Measurements from ENCODE around the gene TMEM255B.

Gene TMEM255B

GRCh38 chr13:113806526-113806925 lies 47.5 kb downstream of the TMEM255B start:
- no peak overlapping the region for H3K4me3 ChIP-seq (ENCODE audit: low read depth, low read length)
- TF ChIP-seq, protein P1, sequence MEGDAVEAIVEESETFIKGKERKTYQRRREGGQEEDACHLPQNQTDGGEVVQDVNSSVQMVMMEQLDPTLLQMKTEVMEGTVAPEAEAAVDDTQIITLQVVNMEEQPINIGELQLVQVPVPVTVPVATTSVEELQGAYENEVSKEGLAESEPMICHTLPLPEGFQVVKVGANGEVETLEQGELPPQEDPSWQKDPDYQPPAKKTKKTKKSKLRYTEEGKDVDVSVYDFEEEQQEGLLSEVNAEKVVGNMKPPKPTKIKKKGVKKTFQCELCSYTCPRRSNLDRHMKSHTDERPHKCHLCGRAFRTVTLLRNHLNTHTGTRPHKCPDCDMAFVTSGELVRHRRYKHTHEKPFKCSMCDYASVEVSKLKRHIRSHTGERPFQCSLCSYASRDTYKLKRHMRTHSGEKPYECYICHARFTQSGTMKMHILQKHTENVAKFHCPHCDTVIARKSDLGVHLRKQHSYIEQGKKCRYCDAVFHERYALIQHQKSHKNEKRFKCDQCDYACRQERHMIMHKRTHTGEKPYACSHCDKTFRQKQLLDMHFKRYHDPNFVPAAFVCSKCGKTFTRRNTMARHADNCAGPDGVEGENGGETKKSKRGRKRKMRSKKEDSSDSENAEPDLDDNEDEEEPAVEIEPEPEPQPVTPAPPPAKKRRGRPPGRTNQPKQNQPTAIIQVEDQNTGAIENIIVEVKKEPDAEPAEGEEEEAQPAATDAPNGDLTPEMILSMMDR (IDR thresholded peaks at IDR 0.05; ENCODE audit: borderline replicate concordance, insufficient read depth, low read depth, low read length): no peak

- no peak overlapping the region for H3K4me3 ChIP-seq (ENCODE audit: low read depth, low read length)
- TF ChIP-seq, protein P1 (IDR thresholded peaks at IDR 0.05; ENCODE audit: borderline replicate concordance, insufficient read depth, low read depth, low read length): no peak
Measured at GRCh38 chr13:113808058-113808834, 49.2 kb downstream of the TMEM255B start.

DNA sequence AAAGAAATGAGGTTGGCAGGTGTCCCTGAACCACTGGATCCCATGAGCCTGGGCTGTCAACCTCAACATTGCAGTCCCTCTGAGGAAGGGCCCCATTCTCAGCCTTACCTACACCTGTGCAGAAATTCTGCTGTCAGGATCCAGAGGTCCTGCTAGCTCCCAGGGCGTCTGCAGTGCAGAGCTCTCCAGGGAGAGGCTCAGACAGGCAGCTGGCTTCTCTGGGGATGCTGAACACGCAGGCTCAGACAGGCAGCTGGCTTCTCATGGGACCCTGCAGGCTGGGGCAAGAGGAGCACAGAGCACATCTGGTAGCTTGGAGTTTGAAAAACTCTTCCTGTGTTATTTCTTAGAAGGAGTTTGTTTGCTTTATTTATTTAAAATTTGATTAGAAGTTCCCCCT lies 50.9 kb downstream of the TMEM255B start:
- H3K4me3 ChIP-seq (ENCODE audit: low read depth, low read length): no peak overlapping the region
- TF ChIP-seq, protein P1 (IDR thresholded peaks at IDR 0.05; ENCODE audit: borderline replicate concordance, insufficient read depth, low read depth, low read length): no peak

DNA sequence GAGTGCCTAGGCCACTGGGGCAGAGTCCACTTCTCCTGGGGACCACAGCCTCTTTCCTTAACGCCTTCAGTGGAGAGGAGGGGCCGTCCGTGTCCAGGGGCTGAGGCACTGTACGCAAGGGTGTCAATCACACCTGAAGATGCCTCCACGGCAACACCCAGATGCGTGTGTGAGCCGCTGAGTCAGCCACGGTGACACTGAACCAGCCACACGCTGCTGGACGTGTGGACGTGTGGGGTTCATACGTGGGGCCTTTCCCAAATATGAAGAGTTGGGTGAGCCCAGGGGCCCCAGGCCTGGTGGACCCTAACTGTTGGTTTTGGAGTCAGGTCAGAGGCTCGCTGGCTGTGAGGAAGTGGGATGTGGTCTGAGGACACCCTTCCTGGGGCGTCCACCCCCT lies 51.6 kb downstream of the TMEM255B start:
- TF ChIP-seq, protein P1 (IDR thresholded peaks at IDR 0.05; ENCODE audit: borderline replicate concordance, insufficient read depth, low read depth, low read length): no peak
- H3K4me3 ChIP-seq (ENCODE audit: low read depth, low read length): no peak overlapping the region

DNA sequence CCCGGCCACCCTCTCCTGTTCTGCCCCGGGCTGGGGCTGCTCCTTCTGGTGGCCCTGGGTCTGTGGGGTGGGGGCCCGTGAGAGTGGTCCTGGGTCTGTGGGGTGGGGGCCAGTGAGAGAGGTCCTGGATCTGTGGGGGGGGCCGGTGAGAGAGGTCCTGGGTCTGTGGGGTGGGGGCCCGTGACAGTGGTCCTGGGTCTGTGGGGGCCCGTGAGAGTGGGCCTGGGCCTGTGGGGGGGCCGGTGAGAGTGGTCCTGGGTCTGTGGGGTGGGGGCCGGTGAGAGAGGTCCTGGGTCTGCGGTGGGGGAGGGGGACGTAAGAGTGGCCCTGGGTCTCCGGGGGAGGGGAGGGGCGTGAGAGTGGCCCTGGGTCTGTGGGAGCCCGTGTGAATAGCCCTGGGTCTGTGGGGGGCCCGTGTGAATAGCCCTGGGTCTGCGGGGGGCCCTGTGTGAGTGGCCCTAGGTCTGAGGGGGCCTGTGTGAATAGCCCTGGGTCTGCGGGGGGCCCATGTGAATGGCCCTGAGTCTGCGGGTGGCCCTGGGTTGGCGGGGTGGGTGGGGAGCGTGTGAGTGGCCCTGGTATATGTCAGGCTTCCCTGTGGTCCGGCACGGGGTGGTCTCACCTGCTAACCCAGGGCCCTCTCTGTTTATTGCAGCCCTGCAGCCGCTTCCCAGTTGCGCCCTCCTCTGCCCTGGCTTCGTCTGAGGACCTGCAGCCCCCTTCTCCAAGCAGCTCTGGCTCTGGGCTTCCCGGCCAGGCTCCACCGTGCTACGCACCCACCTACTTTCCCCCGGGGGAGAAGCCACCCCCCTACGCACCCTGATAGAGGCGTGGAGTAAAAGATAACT lies 52.3 kb downstream of the TMEM255B start:
- TF ChIP-seq, protein P1 (IDR thresholded peaks at IDR 0.05; ENCODE audit: borderline replicate concordance, insufficient read depth, low read depth, low read length): no peak
- H3K4me3 ChIP-seq (ENCODE audit: low read depth, low read length): no peak overlapping the region

- TF ChIP-seq, protein P1 (IDR thresholded peaks at IDR 0.05; ENCODE audit: borderline replicate concordance, insufficient read depth, low read depth, low read length): no peak
- no peak overlapping the region for H3K4me3 ChIP-seq (ENCODE audit: low read depth, low read length)
Measured at GRCh38 chr13:113812178-113813040, 53.4 kb downstream of the TMEM255B start.
